KMS-11 (cell line): ENCODE measurements around the gene RIN3.
"Not testable (repeated sequence)": the region's sequence is repeated elsewhere in the genome, so short reads cannot be mapped to it uniquely, and the experiment has no call there.

Experiments
- H2AFZ ChIP-seq: fragments of 200-600 bp; sonication (generic); 2 replicates; pipeline ENCODE4 v1.6.1; 2016; ENCODE audit warnings: antibody characterized with exemption, mixed run types, low read depth
- H3K27ac ChIP-seq: fragments of 200-600 bp; sonication (generic); 2 replicates; pipeline ENCODE4 v1.6.1; 2016; ENCODE audit warnings: mild to moderate bottlenecking, mixed run types
- H3K27me3 ChIP-seq: fragments of 200-600 bp; sonication (generic); 2 replicates; pipeline ENCODE4 v1.6.1; 2017; ENCODE audit warnings: mild to moderate bottlenecking, low read depth, mixed run types, moderate library complexity; ENCODE audit not compliant: insufficient read depth
- H3K36me3 ChIP-seq: fragments of 200-600 bp; sonication (generic); 2 replicates; pipeline ENCODE4 v1.6.1; 2017; ENCODE audit warnings: mild to moderate bottlenecking, mixed run types; ENCODE audit not compliant: insufficient read depth
- H3K4me1 ChIP-seq: fragments of 200-600 bp; sonication (generic); 2 replicates; pipeline ENCODE4 v1.6.1; 2016; ENCODE audit warnings: mild to moderate bottlenecking, low read depth, mixed run types; ENCODE audit not compliant: poor library complexity, severe bottlenecking
- H3K4me2 ChIP-seq: fragments of 200-600 bp; sonication (generic); 2 replicates; pipeline ENCODE4 v1.7.0; 2016; ENCODE audit warnings: mild to moderate bottlenecking, mixed run types
- H3K4me3 ChIP-seq: fragments of 200-600 bp; sonication (generic); IDR thresholded peaks from 2 replicates; pipeline ENCODE4 v1.6.1; 2017; ENCODE audit warnings: low read depth, low read length, mixed read lengths; ENCODE audit not compliant: insufficient read depth
- H3K79me2 ChIP-seq: fragments of 200-600 bp; sonication (generic); 2 replicates; pipeline ENCODE4 v1.6.1; 2016; ENCODE audit warnings: low read depth, mixed run types; ENCODE audit not compliant: insufficient read depth
- H3K9ac ChIP-seq: fragments of 200-600 bp; sonication (generic); 2 replicates; pipeline ENCODE4 v1.6.1; 2016; ENCODE audit warnings: mild to moderate bottlenecking, mixed run types
- H4K20me1 ChIP-seq: fragments of 200-600 bp; sonication (generic); 2 replicates; pipeline ENCODE4 v1.6.1; 2016; ENCODE audit warnings: mild to moderate bottlenecking, mixed run types; ENCODE audit not compliant: insufficient read depth
- CTCF ChIP-seq: fragments of 200-600 bp; sonication (generic); conservative IDR thresholded peaks from 2 replicates; pipeline ENCODE4 v1.6.1; 2017; ENCODE audit warnings: low read depth, mild to moderate bottlenecking, antibody characterized with exemption, low read length, moderate library complexity, mixed read lengths

RIN3 gene

GRCh38 chr14:92679246-92679645 lies 165.7 kb downstream of the RIN3 start:
- Histone ChIP-seq H3K4me1 (peaks cover 7% of the 10 kb centered on the region), H3K4me3 (no peak overlapping the region), H3K4me2 (no peak overlapping the region), H3K36me3 (no peaks in the 10 kb centered on the region), H3K79me2 (no peaks in the 10 kb centered on the region), H4K20me1 (no peaks in the 10 kb centered on the region), H2AFZ (no peak overlapping the region), H3K27ac (no peak overlapping the region), H3K27me3 (no peaks in the 10 kb centered on the region), H3K9ac (no peak overlapping the region)
- TF ChIP-seq CTCF, result no peak

- H3K4me1 ChIP-seq, H2AFZ ChIP-seq, H3K9ac ChIP-seq, H3K27me3 ChIP-seq, H3K4me3 ChIP-seq, H3K4me2 ChIP-seq, H3K79me2 ChIP-seq, H3K27ac ChIP-seq, H3K36me3 ChIP-seq, H4K20me1 ChIP-seq: not testable (repeated sequence)
Measured at GRCh38 chr14:92680330-92680729, 166.7 kb downstream of the RIN3 start.

- H3K9ac ChIP-seq, result no peak overlapping the region
- H3K4me2 ChIP-seq, result no peak overlapping the region
- no peak overlapping the region; the same call in 1 of the 2 replicates for H2AFZ ChIP-seq
- no peak overlapping the region for H3K4me3 ChIP-seq
- H3K4me1 ChIP-seq, result peaks cover 7% of the 10 kb centered on the region
- H3K36me3 ChIP-seq, result no peaks in the 10 kb centered on the region
- H3K27me3 ChIP-seq, result no peaks in the 10 kb centered on the region
- no peaks in the 10 kb centered on the region for H4K20me1 ChIP-seq
- TF ChIP-seq CTCF, result peak; percentile 78; the same call in 1 of the 2 replicates
- H3K79me2 ChIP-seq, result no peaks in the 10 kb centered on the region
- no peak overlapping the region for H3K27ac ChIP-seq
Measured at GRCh38 chr14:92680781-92681650, 167.4 kb downstream of the RIN3 start.

GRCh38 chr14:92683041-92683440 lies 169.5 kb downstream of the RIN3 start:
- Histone ChIP-seq H3K4me1 (peaks cover 7% of the 10 kb centered on the region), H3K79me2 (no peaks in the 10 kb centered on the region), H4K20me1 (no peaks in the 10 kb centered on the region), H2AFZ (no peak overlapping the region), H3K4me3 (no peak overlapping the region), H3K9ac (no peak overlapping the region), H3K36me3 (no peaks in the 10 kb centered on the region), H3K27me3 (no peaks in the 10 kb centered on the region), H3K4me2 (no peak overlapping the region), H3K27ac (no peak overlapping the region)
- TF ChIP-seq CTCF, result no peak
